Brain microvascular endothelial cell (primary cell): ENCODE measurements around the gene ELOVL6.

Experiments used
- DNase-seq: peaks from one replicate; pipeline ENCODE4 v3.0.0-alpha.2; 2020
- H3K27ac ChIP-seq: fragments of 250-450 bp; sonication (Bioruptor Pico); 2 replicates; pipeline ENCODE4 v1.5.1; 2020; ENCODE audit warnings: mild to moderate bottlenecking, moderate library complexity
- H3K27me3 ChIP-seq: fragments of 250-450 bp; sonication (Bioruptor Pico); replicated peaks from 2 replicates; pipeline ENCODE4 v1.5.1; 2020; ENCODE audit warnings: mild to moderate bottlenecking
- H3K36me3 ChIP-seq: fragments of 250-450 bp; sonication (Bioruptor Pico); replicated peaks from 2 replicates; pipeline ENCODE4 v1.5.1; 2020; ENCODE audit warnings: mild to moderate bottlenecking
- H3K4me3 ChIP-seq: 2 replicates; pipeline ENCODE4 v1.5.1; 2011; ENCODE audit warnings: low read depth, mild to moderate bottlenecking, control low read depth, low read length, moderate library complexity
- in situ Hi-C: cut with HindIII; loops from 2 replicates; pipeline ENCODE4 v1.10.0; 2017; ENCODE audit warnings: low sequenced_read_pairs, low pct_ligation_motif_present
- TF ChIP-seq, protein P1 (sequence below): IDR thresholded peaks from 2 replicates; pipeline ENCODE4 v1.5.1; 2011; ENCODE audit warnings: low read depth, mild to moderate bottlenecking, moderate library complexity, low read length, control low read depth, inconsistent platforms; ENCODE audit errors: missing control alignments

ELOVL6 gene

GRCh38 chr4:110155654-110156053, 42.8 kb downstream of the ELOVL6 start:
- H3K27ac ChIP-seq = no peak overlapping the region
- in situ Hi-C loops = no loop called here
- no peaks in the 10 kb centered on the region for H3K27me3 ChIP-seq
- H3K4me3 ChIP-seq = no peak overlapping the region
- no peaks in the 10 kb centered on the region for H3K36me3 ChIP-seq
- no peak for DNase-seq
- TF ChIP-seq, protein P1, sequence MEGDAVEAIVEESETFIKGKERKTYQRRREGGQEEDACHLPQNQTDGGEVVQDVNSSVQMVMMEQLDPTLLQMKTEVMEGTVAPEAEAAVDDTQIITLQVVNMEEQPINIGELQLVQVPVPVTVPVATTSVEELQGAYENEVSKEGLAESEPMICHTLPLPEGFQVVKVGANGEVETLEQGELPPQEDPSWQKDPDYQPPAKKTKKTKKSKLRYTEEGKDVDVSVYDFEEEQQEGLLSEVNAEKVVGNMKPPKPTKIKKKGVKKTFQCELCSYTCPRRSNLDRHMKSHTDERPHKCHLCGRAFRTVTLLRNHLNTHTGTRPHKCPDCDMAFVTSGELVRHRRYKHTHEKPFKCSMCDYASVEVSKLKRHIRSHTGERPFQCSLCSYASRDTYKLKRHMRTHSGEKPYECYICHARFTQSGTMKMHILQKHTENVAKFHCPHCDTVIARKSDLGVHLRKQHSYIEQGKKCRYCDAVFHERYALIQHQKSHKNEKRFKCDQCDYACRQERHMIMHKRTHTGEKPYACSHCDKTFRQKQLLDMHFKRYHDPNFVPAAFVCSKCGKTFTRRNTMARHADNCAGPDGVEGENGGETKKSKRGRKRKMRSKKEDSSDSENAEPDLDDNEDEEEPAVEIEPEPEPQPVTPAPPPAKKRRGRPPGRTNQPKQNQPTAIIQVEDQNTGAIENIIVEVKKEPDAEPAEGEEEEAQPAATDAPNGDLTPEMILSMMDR = no peak

GRCh38 chr4:110154582-110154981, 43.8 kb downstream of the ELOVL6 start:
- no peaks in the 10 kb centered on the region for H3K36me3 ChIP-seq
- TF ChIP-seq, protein P1 = no peak
- H3K27me3 ChIP-seq = no peaks in the 10 kb centered on the region
- no peak for DNase-seq
- H3K4me3 ChIP-seq = no peak overlapping the region
- in situ Hi-C loops = no loop called here
- H3K27ac ChIP-seq = no peak overlapping the region

DNA sequence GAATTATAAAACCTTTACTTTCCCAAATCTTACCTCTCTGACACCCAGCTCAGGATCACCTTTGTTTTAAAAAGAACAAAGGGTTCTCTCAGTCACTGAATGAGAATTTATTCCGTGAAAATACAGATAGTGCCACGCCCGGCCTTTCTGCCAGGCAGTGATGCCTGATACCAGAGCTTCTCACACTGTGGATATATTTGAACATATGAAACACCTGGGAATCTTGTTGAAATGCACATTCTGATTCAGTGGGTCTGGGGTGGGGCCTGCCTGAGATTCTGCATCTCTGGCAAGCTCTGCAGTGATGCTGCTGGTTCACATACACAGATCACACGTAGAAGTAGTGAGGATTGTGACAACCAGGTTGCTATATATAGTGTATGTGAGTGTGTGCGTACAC, 46.0 kb downstream of the ELOVL6 start:
- Histone ChIP-seq H3K36me3 (no peaks in the 10 kb centered on the region), H3K27ac (no peak overlapping the region), H3K4me3 (no peak overlapping the region), H3K27me3 (no peaks in the 10 kb centered on the region)
- TF ChIP-seq, protein P1 = no peak
- no peak for DNase-seq
- in situ Hi-C loops = no loop called here

- in situ Hi-C loops = no loop called here
- DNase-seq = no peak
- Histone ChIP-seq H3K27ac (no peak overlapping the region), H3K27me3 (no peaks in the 10 kb centered on the region), H3K36me3 (no peaks in the 10 kb centered on the region), H3K4me3 (no peak overlapping the region)
- TF ChIP-seq, protein P1 = no peak
Measured at GRCh38 chr4:110149089-110149488, 49.3 kb downstream of the ELOVL6 start.

DNA sequence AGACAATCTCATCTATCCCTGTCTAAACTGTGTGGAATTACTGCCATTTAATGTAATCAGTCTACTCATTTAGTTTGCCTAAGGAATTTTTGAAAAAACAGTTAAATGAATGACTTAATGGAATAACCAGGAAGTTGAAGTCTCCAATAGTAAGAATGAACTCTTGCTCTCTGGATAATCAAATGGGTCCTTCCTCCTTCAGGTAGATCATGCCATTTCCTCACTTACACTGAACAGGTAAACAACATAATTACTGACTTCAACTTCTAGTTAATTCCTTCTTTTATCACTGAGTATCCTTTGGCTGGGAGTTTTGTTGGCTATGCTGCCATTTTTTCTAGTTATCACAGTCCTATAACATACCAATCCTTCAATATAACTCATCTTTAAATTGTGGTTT, 56.0 kb downstream of the ELOVL6 start:
- Histone ChIP-seq H3K27ac (no peak overlapping the region), H3K36me3 (no peaks in the 10 kb centered on the region), H3K4me3 (no peak overlapping the region), H3K27me3 (no peaks in the 10 kb centered on the region)
- in situ Hi-C loops = no loop called here
- TF ChIP-seq, protein P1 = no peak
- DNase-seq = no peak

DNA sequence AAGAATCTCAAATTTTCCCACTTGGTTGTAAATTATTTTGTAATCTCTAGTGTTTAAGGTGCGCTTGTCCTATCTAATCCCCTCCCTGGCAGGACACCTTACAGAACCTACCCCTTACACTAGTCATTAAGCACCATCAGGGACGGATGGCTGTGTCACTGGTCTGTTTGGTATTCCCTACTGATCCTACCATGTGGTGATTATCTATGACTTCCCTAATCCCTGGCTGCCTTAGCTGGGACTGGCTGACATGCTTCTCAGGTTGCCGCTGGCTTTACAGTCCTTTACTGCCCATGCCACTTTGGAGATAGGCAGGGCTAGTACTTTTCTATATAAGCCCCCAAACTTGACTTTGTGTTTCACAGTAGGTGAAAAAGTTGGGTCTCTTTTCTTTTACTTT, 58.6 kb downstream of the ELOVL6 start:
- DNase-seq = no peak
- H3K36me3 ChIP-seq = no peaks in the 10 kb centered on the region
- H3K27ac ChIP-seq = no peak overlapping the region
- TF ChIP-seq, protein P1 = no peak
- no peak overlapping the region for H3K4me3 ChIP-seq
- H3K27me3 ChIP-seq = no peaks in the 10 kb centered on the region
- in situ Hi-C loops = no loop called here
